DOHH2 (cell line): ENCODE measurements around the gene LRRC8D.
A peak's percentile ranks its signal among the peaks of the same experiment; 100 is the strongest.

Experiments
- H3F3A ChIP-seq: fragments of 200-600 bp; sonication (generic), shearing (Covaris generic); 2 replicates; pipeline ENCODE4 v1.6.0; 2016; ENCODE audit warnings: antibody characterized with exemption, mild to moderate bottlenecking; ENCODE audit not compliant: control insufficient read depth, insufficient read depth
- H3K27ac ChIP-seq: fragments of 200-600 bp; sonication (generic); 2 replicates; pipeline ENCODE4 v1.5.1; 2014; ENCODE audit warnings: low read depth, mild to moderate bottlenecking, low read length, moderate library complexity
- H3K27me3 ChIP-seq: fragments of 200-600 bp; sonication (generic); 2 replicates; pipeline ENCODE4 v1.6.1; 2014; ENCODE audit warnings: mild to moderate bottlenecking, low read length, mixed read lengths; ENCODE audit not compliant: control insufficient read depth
- H3K36me3 ChIP-seq: fragments of 200-600 bp; sonication (generic); 2 replicates; pipeline ENCODE4 v1.6.1; 2014; ENCODE audit warnings: mild to moderate bottlenecking, low read length, moderate library complexity, mixed read lengths; ENCODE audit not compliant: control insufficient read depth
- H3K4me1 ChIP-seq: fragments of 200-600 bp; sonication (generic); 2 replicates; pipeline ENCODE4 v1.6.1; 2014; ENCODE audit warnings: mild to moderate bottlenecking, low read length, mixed read lengths; ENCODE audit not compliant: control insufficient read depth
- H3K4me2 ChIP-seq: fragments of 200-600 bp; sonication (generic); 2 replicates; pipeline ENCODE4 v1.6.0; 2014; ENCODE audit warnings: mild to moderate bottlenecking, low read length, moderate library complexity
- H3K4me3 ChIP-seq: fragments of 200-600 bp; sonication (generic); 2 replicates; pipeline ENCODE4 v1.5.1; 2014; ENCODE audit warnings: mild to moderate bottlenecking, low read length, mixed read lengths
- H3K79me2 ChIP-seq: fragments of 200-600 bp; sonication (generic); 2 replicates; pipeline ENCODE4 v1.6.1; 2014; ENCODE audit warnings: mild to moderate bottlenecking, low read length, mixed read lengths; ENCODE audit not compliant: control insufficient read depth
- H3K9me2 ChIP-seq: fragments of 200-600 bp; sonication (generic); replicated peaks from 2 replicates; pipeline ENCODE4 v1.6.1; 2014; ENCODE audit warnings: mild to moderate bottlenecking, low read length, mixed read lengths; ENCODE audit not compliant: control insufficient read depth
- H3K9me3 ChIP-seq: fragments of 200-600 bp; sonication (generic); 2 replicates; pipeline ENCODE4 v1.6.1; 2014; ENCODE audit warnings: antibody characterized with exemption, low read length, mixed read lengths; ENCODE audit not compliant: control insufficient read depth, insufficient read depth
- H4K20me1 ChIP-seq: fragments of 200-600 bp; sonication (generic); 2 replicates; pipeline ENCODE4 v1.6.0; 2014; ENCODE audit warnings: low read depth, mild to moderate bottlenecking, antibody characterized with exemption, low read length, moderate library complexity; ENCODE audit not compliant: control insufficient read depth, insufficient read depth
- CTCF ChIP-seq: fragments of 200-600 bp; sonication (generic); IDR thresholded peaks from one replicate; pipeline ENCODE4 v1.5.1; 2014; ENCODE audit warnings: antibody characterized with exemption, mild to moderate bottlenecking, low read depth, low read length; ENCODE audit not compliant: poor library complexity, severe bottlenecking
- EZH2phosphoT487 ChIP-seq: fragments of 200-600 bp; sonication (generic); IDR thresholded peaks from 2 replicates; pipeline ENCODE4 v1.6.1; 2017; ENCODE audit warnings: borderline replicate concordance, mild to moderate bottlenecking, antibody characterized with exemption, low read length, moderate library complexity, mixed read lengths

The LRRC8D gene

GRCh38 chr1:89942825-89943658, 122.2 kb downstream of the LRRC8D start:
- Histone ChIP-seq H3F3A (no peaks in the 10 kb centered on the region), H3K27ac (no peak overlapping the region), H3K9me3 (no peaks in the 10 kb centered on the region)

GRCh38 chr1:89943846-89944781, 123.3 kb downstream of the LRRC8D start:
- Histone ChIP-seq H3K4me1 (peaks cover 14% of the 10 kb centered on the region), H3K4me3 (no peak overlapping the region), H3K4me2 (no peak overlapping the region), H3K9me3 (no peaks in the 10 kb centered on the region), H3K36me3 (no peaks in the 10 kb centered on the region), H3K27ac (no peak overlapping the region), H4K20me1 (no peaks in the 10 kb centered on the region), H3K9me2 (no peaks in the 10 kb centered on the region), H3K79me2 (no peaks in the 10 kb centered on the region), H3F3A (no peaks in the 10 kb centered on the region), H3K27me3 (no peaks in the 10 kb centered on the region)
- TF ChIP-seq EZH2phosphoT487 (no peak), CTCF (no peak)

More at GRCh38 chr1:89942825-89943658, 122.2 kb downstream of the LRRC8D start:
- TF ChIP-seq CTCF: no peak
- TF ChIP-seq EZH2phosphoT487: no peak
- Histone ChIP-seq H3K79me2 (no peaks in the 10 kb centered on the region), H3K27me3 (no peaks in the 10 kb centered on the region), H3K4me2 (no peak overlapping the region), H3K9me2 (no peaks in the 10 kb centered on the region), H3K36me3 (no peaks in the 10 kb centered on the region), H4K20me1 (no peaks in the 10 kb centered on the region), H3K4me3 (no peak overlapping the region), H3K4me1 (peaks cover 14% of the 10 kb centered on the region)

- H4K20me1 ChIP-seq: no peaks in the 10 kb centered on the region
- H3K4me3 ChIP-seq: no peak overlapping the region
- H3K9me3 ChIP-seq: no peaks in the 10 kb centered on the region
- no peaks in the 10 kb centered on the region for H3K27me3 ChIP-seq
- peaks cover 21% of the 10 kb centered on the region for H3K4me1 ChIP-seq
- no peak overlapping the region for H3K27ac ChIP-seq
- no peaks in the 10 kb centered on the region for H3K36me3 ChIP-seq
- no peaks in the 10 kb centered on the region for H3F3A ChIP-seq
- TF ChIP-seq EZH2phosphoT487 (no peak), CTCF (no peak)
- peak overlapping the region; percentile 3; the same call in 1 of the 2 replicates for H3K4me2 ChIP-seq
- H3K79me2 ChIP-seq: no peaks in the 10 kb centered on the region
- no peaks in the 10 kb centered on the region for H3K9me2 ChIP-seq
Observed at GRCh38 chr1:89945852-89946476, 125.1 kb downstream of the LRRC8D start.
